IPS-18a (cell line): ENCODE data around the gene ZNF507.

Source experiments
- H3K27ac ChIP-seq: one replicate; pipeline ENCODE4 v1.5.1; 2013; ENCODE audit warnings: low read length
- H3K27me3 ChIP-seq: one replicate; pipeline ENCODE4 v1.6.1; 2013; ENCODE audit warnings: mild to moderate bottlenecking, low read length; ENCODE audit not compliant: control insufficient read depth, insufficient read depth
- H3K36me3 ChIP-seq: one replicate; pipeline ENCODE4 v1.6.1; 2013; ENCODE audit warnings: low read depth, low read length; ENCODE audit not compliant: control insufficient read depth
- H3K4me1 ChIP-seq: one replicate; pipeline ENCODE4 v1.6.1; 2013; ENCODE audit warnings: low read depth, low read length; ENCODE audit not compliant: control insufficient read depth
- H3K4me3 ChIP-seq: one replicate; pipeline ENCODE4 v1.5.1; 2013; ENCODE audit warnings: low read length
- H3K9ac ChIP-seq: one replicate; pipeline ENCODE4 v1.6.1; 2013; ENCODE audit warnings: mild to moderate bottlenecking, low read length, moderate library complexity
- H3K9me3 ChIP-seq: one replicate; pipeline ENCODE4 v1.6.1; 2013; ENCODE audit warnings: low read depth, low read length; ENCODE audit not compliant: control insufficient read depth

ZNF507 gene

DNA sequence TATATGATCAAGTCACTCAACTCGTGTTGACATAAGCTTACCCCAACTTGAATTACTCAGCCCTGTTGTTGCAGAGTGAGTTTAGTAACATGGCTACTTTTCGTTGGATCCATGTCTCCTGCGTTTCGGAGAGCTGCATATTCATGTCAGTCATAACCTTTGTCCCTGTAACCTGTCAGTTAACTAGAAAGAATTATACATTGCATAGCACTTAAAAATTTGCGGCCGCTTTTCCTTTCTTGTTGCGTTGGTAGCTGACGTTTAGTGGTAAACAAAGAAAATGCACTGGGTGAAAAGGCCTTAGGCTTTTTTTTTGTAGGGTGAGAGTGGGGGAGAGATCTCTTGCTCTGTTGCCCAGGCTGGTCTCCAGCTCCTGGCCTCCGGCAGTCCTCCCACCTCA, 14.2 kb downstream of the ZNF507 start:
- no peaks in the 10 kb centered on the region for H3K9me3 ChIP-seq
- H3K27ac ChIP-seq, result no peak overlapping the region
- no peak overlapping the region for H3K4me3 ChIP-seq
- H3K27me3 ChIP-seq, result no peaks in the 10 kb centered on the region
- H3K9ac ChIP-seq, result no peak overlapping the region
- H3K36me3 ChIP-seq, result peaks cover 87% of the 10 kb centered on the region
- H3K4me1 ChIP-seq, result no peaks in the 10 kb centered on the region

DNA sequence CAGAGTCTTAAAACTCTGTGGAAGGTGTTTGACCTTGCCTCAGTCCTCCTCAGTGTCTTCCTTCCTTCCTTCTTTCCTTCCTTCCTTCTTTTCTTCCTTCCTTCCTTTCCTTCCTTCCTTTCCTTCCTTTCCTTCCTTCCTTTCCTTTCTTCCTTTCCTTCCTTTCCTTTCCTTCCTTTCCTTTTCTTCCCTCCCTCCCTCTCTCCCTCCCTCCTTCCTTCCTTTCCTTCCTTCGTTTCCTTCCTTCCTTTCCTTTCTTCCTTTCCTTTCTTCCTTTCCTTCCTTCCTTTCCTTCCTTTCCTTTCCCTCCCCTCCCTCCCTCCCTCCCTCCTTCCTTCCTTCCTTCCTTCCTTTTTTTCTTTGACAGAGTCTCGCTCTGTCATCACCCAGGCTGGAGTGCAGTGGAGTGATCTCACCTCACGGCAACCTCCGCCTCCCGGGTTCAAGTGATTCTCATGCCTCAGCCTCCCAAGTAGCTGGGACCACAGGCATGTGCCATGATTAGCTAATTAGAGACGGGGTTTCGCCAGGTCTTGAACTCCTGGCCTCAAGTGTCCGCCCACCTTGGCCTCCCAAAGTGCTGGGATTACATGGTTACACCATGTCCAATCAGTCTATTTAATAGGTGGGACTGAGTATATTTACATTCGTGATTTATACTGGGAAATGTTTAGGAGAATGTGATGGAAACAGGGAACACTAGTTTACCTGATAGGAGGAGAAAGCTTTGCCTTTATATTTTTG, 16.3 kb downstream of the ZNF507 start:
- H3K36me3 ChIP-seq, result peaks cover 77% of the 10 kb centered on the region

DNA sequence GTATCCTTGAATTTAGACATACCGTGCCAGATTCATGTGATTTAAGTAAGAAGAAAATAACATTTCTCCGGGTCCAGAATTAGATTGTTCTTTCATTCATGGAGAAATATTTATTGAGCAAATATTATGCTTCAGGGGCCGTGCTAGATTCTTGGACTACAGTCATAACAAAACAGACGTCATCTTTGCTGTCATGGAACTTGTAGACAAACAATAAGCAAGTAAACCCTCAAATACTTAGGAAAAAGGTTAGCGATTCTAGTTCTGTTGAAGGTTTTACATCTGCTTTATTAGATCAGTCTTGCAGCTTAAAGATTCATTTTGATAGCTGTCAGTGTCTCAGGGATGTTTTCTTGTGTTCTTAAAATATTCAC, 16.9 kb downstream of the ZNF507 start:
- no peaks in the 10 kb centered on the region for H3K27me3 ChIP-seq
- H3K9ac ChIP-seq, result no peak overlapping the region
- H3K4me3 ChIP-seq, result no peak overlapping the region
- no peaks in the 10 kb centered on the region for H3K9me3 ChIP-seq
- H3K27ac ChIP-seq, result no peak overlapping the region
- peaks cover 72% of the 10 kb centered on the region for H3K36me3 ChIP-seq
- no peaks in the 10 kb centered on the region for H3K4me1 ChIP-seq

More for the DNA sequence above, 16.3 kb downstream of the ZNF507 start:
- Histone ChIP-seq H3K4me3 (no peak overlapping the region), H3K9me3 (no peaks in the 10 kb centered on the region), H3K27ac (no peak overlapping the region), H3K9ac (no peak overlapping the region), H3K27me3 (no peaks in the 10 kb centered on the region), H3K4me1 (no peaks in the 10 kb centered on the region)

DNA sequence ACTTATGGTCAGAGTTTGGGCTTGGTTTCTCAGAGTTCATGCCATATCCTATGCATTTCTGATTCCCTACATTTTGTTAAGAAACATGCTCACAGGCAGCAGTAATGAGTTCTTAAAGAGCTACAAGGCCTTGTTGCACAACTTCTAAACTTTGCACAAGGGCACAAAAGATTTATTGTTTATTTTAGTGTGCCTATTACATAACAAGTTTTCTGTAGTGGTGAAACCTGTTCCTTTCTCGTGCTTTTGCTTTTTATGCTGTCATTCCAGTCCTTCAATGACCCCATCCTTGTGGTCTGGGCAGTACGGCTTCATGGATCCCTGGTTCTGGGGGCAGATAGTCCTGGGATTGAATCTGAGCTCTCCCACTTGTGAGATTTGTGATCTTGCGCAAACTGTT, 17.8 kb downstream of the ZNF507 start:
- Histone ChIP-seq H3K27ac (no peak overlapping the region), H3K9ac (no peak overlapping the region), H3K36me3 (peaks cover 66% of the 10 kb centered on the region)

DNA sequence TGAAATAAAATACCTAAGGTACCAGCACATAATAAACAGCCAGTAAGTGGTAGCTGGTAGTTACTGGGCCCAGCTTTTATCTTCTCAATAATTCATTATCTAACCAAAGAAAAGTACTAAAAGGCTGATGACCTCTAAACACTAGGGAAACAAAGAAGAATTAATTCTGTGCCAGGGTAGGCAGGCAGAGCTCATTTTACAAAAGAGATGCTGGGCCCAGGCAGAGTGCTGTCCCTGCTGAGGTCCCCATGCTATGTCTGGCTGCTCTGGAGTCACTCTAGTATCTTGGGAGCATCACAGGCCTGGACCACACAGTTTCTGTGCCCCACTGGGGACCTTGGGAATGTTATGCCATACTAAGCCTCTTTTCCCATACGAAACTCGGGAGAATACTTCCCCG, 18.2 kb downstream of the ZNF507 start:
- H3K4me3 ChIP-seq, result no peak overlapping the region
- peaks cover 62% of the 10 kb centered on the region for H3K36me3 ChIP-seq
- no peak overlapping the region for H3K9ac ChIP-seq
- H3K4me1 ChIP-seq, result no peaks in the 10 kb centered on the region
- no peak overlapping the region for H3K27ac ChIP-seq
- no peaks in the 10 kb centered on the region for H3K9me3 ChIP-seq
- no peaks in the 10 kb centered on the region for H3K27me3 ChIP-seq

More for the DNA sequence above, 17.8 kb downstream of the ZNF507 start:
- Histone ChIP-seq H3K4me3 (no peak overlapping the region), H3K27me3 (no peaks in the 10 kb centered on the region), H3K9me3 (no peaks in the 10 kb centered on the region), H3K4me1 (no peaks in the 10 kb centered on the region)

DNA sequence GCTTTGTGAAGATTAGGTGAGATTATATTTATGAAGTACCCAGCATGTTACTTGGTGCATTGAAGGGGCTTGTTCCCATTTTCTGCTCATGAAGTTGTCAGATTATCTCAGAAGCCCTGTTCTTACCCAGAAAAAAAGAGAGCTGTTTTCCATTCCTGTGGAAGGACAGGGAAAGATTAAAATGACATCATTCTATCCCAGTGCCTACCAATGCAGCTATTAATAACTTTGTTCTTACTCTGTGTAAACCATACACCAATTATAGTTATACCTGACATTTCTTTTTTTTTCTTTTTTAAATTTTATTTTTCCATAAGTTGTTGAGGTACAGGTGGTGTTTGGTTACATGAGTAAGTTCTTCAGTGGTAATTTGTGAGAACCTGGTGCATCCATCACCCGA, 18.6 kb downstream of the ZNF507 start:
- Histone ChIP-seq H3K9me3 (no peaks in the 10 kb centered on the region), H3K4me3 (no peak overlapping the region), H3K27ac (no peak overlapping the region), H3K4me1 (no peaks in the 10 kb centered on the region), H3K36me3 (peaks cover 58% of the 10 kb centered on the region), H3K27me3 (no peaks in the 10 kb centered on the region), H3K9ac (no peak overlapping the region)

DNA sequence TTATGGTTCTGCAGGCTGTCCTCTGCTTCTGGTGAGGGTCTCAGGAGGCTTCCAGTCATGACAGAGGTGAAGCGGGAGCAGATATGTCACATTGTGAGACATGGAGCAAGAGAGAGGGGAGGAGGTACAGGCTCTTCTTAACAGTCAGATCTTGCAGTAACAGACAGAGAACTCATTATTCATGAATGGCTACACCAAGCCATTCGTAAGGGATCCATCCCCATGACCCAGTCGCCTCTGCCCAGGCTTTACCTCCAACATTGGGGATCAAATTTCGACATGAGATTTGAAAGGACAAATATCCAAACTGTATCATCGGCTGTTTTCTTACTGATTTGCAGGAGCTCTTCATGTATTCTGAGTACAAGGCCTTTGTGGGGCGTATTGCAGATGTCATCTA, 21.7 kb downstream of the ZNF507 start:
- H3K36me3 ChIP-seq, result peaks cover 47% of the 10 kb centered on the region
- no peaks in the 10 kb centered on the region for H3K9me3 ChIP-seq
- no peak overlapping the region for H3K9ac ChIP-seq
- H3K27me3 ChIP-seq, result no peaks in the 10 kb centered on the region
- no peaks in the 10 kb centered on the region for H3K4me1 ChIP-seq
- no peak overlapping the region for H3K4me3 ChIP-seq
- H3K27ac ChIP-seq, result no peak overlapping the region

DNA sequence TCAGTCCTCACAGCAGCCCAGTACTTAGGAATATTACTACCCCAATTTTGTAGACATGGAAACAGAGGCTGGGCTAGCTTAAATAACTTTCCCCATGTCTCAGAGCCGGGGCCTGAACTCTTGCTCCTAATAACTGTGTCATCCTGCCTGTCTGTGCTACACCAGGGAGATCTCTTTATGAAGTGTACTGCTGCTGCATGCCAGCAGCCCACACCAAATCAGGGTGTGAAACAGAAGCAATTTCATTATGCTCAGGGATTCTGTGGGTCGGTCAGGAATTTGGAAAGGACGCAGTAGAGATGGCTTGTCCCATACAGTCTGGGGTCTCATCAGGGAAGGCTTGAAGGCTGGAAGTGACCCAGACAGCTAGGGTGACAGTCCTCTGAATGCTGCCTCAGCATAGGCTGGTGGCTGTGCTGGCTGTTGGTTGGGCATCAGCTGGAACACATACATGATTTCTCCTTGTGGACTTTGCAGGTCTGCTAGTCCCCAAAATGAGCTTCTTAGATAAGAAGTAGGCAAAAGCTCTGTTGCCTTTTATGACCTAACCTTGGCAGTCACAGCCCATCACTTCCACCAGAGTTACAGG, 22.6 kb downstream of the ZNF507 start:
- Histone ChIP-seq H3K4me1 (no peaks in the 10 kb centered on the region), H3K27ac (no peak overlapping the region), H3K9me3 (no peaks in the 10 kb centered on the region), H3K9ac (no peak overlapping the region), H3K4me3 (no peak overlapping the region), H3K27me3 (no peaks in the 10 kb centered on the region), H3K36me3 (peaks cover 46% of the 10 kb centered on the region)

DNA sequence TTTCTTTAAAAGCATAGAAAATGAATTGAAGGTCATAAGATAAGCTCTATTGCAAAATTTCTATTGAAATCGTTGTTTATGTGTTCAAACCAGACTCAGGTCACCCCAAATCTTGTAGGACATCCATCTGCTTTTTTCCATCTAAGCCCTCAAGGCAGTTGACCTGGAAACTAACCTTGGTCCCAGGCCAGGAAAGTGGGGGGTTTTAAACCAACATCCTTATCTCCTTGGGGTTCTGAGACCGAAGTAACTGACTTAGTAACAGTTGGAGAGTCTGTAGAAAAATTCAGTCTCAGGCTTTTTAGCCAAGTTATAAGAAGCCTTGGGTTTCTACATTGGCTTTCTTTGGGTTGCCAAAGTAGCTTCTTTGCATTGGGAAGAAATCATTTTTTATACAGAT, 23.4 kb downstream of the ZNF507 start:
- Histone ChIP-seq H3K4me3 (no peak overlapping the region), H3K9me3 (no peaks in the 10 kb centered on the region), H3K27me3 (no peaks in the 10 kb centered on the region), H3K9ac (no peak overlapping the region), H3K4me1 (no peaks in the 10 kb centered on the region), H3K36me3 (peaks cover 46% of the 10 kb centered on the region), H3K27ac (no peak overlapping the region)

DNA sequence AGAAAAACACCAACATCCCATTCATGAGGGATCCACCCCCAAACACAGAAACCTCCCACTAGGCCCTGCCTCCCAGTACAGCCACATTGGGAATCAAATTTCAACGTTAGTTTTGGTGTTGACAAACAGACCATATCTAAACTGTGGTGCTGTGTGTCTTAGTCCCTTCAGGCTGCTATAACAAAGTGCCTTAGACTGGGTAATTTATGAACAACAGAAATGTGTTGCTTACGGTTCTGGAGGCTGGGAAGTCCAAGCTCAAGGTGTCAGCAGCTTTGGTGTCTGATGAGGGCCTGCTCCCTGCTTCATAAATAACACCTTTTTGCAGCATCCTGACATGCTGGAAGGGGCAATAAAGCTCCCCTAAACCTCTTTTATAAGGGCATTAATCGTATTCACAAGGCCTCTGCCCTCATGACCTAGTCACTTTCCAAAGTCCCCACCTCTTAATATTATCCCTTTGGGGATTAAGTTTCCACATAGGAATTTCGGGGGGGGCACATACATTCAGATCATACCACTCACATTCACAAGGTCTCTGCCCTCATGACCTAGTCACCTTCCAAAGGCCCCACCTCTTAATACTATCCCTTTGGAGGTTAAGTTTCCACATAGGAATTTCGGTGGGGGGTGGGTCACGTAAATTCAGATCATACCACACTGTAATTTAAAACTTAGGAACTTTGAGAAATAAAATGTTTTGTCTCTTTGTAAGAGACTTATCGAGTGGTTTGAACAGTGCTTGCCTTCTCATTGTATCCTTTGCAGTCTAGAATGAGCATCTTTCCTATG, 27.5 kb downstream of the ZNF507 start:
- Histone ChIP-seq H3K4me1 (no peaks in the 10 kb centered on the region), H3K4me3 (no peak overlapping the region), H3K27ac (no peak overlapping the region)

DNA sequence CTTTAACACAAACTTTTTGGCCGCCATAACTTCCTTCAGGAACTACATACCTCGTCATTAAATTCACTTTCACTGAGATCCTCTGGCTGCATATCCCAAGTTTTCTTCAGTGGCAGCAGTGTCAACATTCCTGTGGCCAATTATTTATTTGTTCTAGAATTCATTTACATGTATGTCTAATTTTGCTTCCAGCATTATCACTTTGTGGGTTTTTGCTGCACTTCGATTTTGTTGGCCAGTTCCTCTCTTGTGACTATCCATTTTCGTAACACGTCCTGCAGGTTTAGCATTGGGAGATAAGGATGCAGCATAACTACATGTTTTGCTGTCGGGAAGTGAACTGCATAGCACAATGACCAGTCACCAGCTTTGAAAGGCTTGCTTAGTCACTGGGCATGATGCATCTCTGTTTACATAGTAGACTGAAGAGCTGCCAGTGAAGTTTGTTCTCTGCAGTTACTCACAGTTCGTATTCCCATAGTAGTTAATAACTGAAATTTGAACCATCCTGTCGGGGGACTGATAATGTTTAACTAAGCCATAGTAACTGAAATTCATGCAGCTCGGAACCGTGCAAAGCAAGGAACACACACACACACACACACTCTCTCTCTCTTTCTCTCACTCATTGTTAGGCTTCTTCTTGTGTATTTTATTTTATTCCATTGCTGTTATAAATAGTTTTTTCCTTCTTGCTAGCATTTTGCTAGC, 28.3 kb downstream of the ZNF507 start:
- Histone ChIP-seq H3K4me3 (no peak overlapping the region), H3K27me3 (no peaks in the 10 kb centered on the region), H3K27ac (no peak overlapping the region), H3K36me3 (peaks cover 34% of the 10 kb centered on the region), H3K4me1 (no peaks in the 10 kb centered on the region), H3K9ac (no peak overlapping the region), H3K9me3 (no peaks in the 10 kb centered on the region)

More for the DNA sequence above, 27.5 kb downstream of the ZNF507 start:
- H3K27me3 ChIP-seq, result no peaks in the 10 kb centered on the region
- H3K36me3 ChIP-seq, result peaks cover 33% of the 10 kb centered on the region
- H3K9ac ChIP-seq, result no peak overlapping the region
- no peaks in the 10 kb centered on the region for H3K9me3 ChIP-seq
